Thoracic aorta (tissue), 2 donors: ENCODE results near the gene IQSEC1. TPM values are rescaled to one million over a fixed set of nuclear protein-coding genes. Genes with fewer than 3 reads are reported as not detected.

ENCODE experiments used
- ATAC-seq: fragments of 150-250 bp; one replicate; pipeline ENCODE4 v1.8.0; 2017; ENCODE audit warnings: low read depth; ENCODE audit not compliant: insufficient number of reproducible peaks, low FRiP score
- DNase-seq: peaks from one replicate; pipeline ENCODE4 v3.0.0-alpha.2; 2020; ENCODE audit warnings: low spot score
- H3K27ac ChIP-seq, 2 donors: fragments of 200-600 bp; sonication (generic); 1 replicate in 1 of 2; 2 replicates in 1 of 2; pipeline ENCODE4 v1.5.1; 2016; ENCODE audit warnings: mild to moderate bottlenecking in 2 of 2, moderate library complexity in 2 of 2
- H3K27me3 ChIP-seq: fragments of 200-600 bp; sonication (generic); replicated peaks from 2 replicates; pipeline ENCODE4 v1.6.0; 2016; ENCODE audit warnings: mild to moderate bottlenecking; ENCODE audit not compliant: insufficient read depth
- H3K36me3 ChIP-seq: fragments of 200-600 bp; sonication (generic); one replicate; pipeline ENCODE4 v1.5.1; 2016
- H3K4me1 ChIP-seq, 2 donors: fragments of 200-600 bp; sonication (generic); 1 replicate in 1 of 2; 2 replicates in 1 of 2; pipeline versions ENCODE4 v1.5.1 to v1.6.0; 2016; ENCODE audit warnings: low read depth in 2 of 2, mild to moderate bottlenecking in 1 of 2; ENCODE audit not compliant: control insufficient read depth in 1 of 2
- H3K4me3 ChIP-seq: fragments of 200-600 bp; sonication (generic); 2 replicates; pipeline ENCODE4 v1.5.1; 2016; ENCODE audit warnings: mild to moderate bottlenecking
- H3K9me3 ChIP-seq: fragments of 200-600 bp; sonication (generic); 2 replicates; pipeline ENCODE4 v1.5.1; 2016
- CTCF ChIP-seq: fragments of 200-600 bp; sonication (generic); IDR thresholded peaks from one replicate; pipeline ENCODE4 v1.5.1; 2019; ENCODE audit warnings: antibody characterized with exemption
- total RNA-seq, 2 donors: library from RNA; depleted of rRNA; stranded (reverse); fragments of >200 nt; gene quantifications; one replicate each; pipeline versions ENCODE4 v1.1.0 to v1.2.3, GENCODE V29; 2016

The IQSEC1 gene
- total RNA-seq, 2 donors from 2014 or later, result 93.6 to 121 TPM

GRCh38 chr3:13037458-13038117 is 35.6 kb downstream of the IQSEC1 start:
- no peak for TF ChIP-seq CTCF
- ATAC-seq, result no peak

GRCh38 chr3:13034861-13035260 is 38.4 kb downstream of the IQSEC1 start:
- DNase-seq (no peak), ATAC-seq (no peak)
- Histone ChIP-seq H3K27ac (no peak overlapping the region), H3K4me3 (no peak overlapping the region), H3K36me3 (no peaks in the 10 kb centered on the region), H3K9me3 (no peaks in the 10 kb centered on the region), H3K4me1 (no peaks in the 10 kb centered on the region), H3K27me3 (no peaks in the 10 kb centered on the region)
- TF ChIP-seq CTCF, result no peak

More at GRCh38 chr3:13037458-13038117, 35.6 kb downstream of the IQSEC1 start:
- H3K4me3 ChIP-seq, result no peak overlapping the region
- H3K9me3 ChIP-seq, result no peaks in the 10 kb centered on the region
- no peaks in the 10 kb centered on the region for H3K27me3 ChIP-seq
- H3K36me3 ChIP-seq, result no peaks in the 10 kb centered on the region
- H3K27ac ChIP-seq, result no peak overlapping the region
- DNase-seq, result no peak
- H3K4me1 ChIP-seq, result no peaks in the 10 kb centered on the region

GRCh38 chr3:13034109-13034800 is 39.0 kb downstream of the IQSEC1 start:
- Histone ChIP-seq H3K4me1 (no peaks in the 10 kb centered on the region), H3K27ac (no peak overlapping the region), H3K27me3 (no peaks in the 10 kb centered on the region), H3K4me3 (no peak overlapping the region), H3K9me3 (no peaks in the 10 kb centered on the region), H3K36me3 (no peaks in the 10 kb centered on the region)
- no peak for DNase-seq
- no peak for ATAC-seq
- no peak for TF ChIP-seq CTCF

GRCh38 chr3:13032206-13032605 is 41.0 kb downstream of the IQSEC1 start:
- no peak for ATAC-seq
- Histone ChIP-seq H3K27me3 (no peaks in the 10 kb centered on the region), H3K4me1 (no peaks in the 10 kb centered on the region), H3K9me3 (no peaks in the 10 kb centered on the region), H3K36me3 (no peaks in the 10 kb centered on the region), H3K4me3 (no peak overlapping the region), H3K27ac (no peak overlapping the region)
- DNase-seq, result no peak
- no peak for TF ChIP-seq CTCF

GRCh38 chr3:13031621-13032020 is 41.6 kb downstream of the IQSEC1 start:
- no peaks in the 10 kb centered on the region for H3K4me1 ChIP-seq
- DNase-seq, result no peak
- TF ChIP-seq CTCF, result no peak
- no peak overlapping the region for H3K4me3 ChIP-seq
- no peak for ATAC-seq
- no peak overlapping the region for H3K27ac ChIP-seq
- no peaks in the 10 kb centered on the region for H3K36me3 ChIP-seq
- H3K27me3 ChIP-seq, result no peaks in the 10 kb centered on the region
- no peaks in the 10 kb centered on the region for H3K9me3 ChIP-seq
